B cell (primary cell): ENCODE measurements around the gene PLEKHH1. TPM values are rescaled to one million over a fixed set of nuclear protein-coding genes. Genes with fewer than 3 reads are reported as not detected.

ENCODE experiments used
- ATAC-seq: fragments of 200-7000 bp; cut with Tn5 transposase; one replicate; pipeline ENCODE4 v1.10.0; 2021; ENCODE audit warnings: low read depth, mild to moderate bottlenecking, moderate number of reproducible peaks, moderate library complexity
- CTCF ChIA-PET: fragments of 350-600 bp; sonication (Branson Sonifier 250); formaldehyde crosslinking; loops from one replicate; lab custom pipeline; 2021; ENCODE audit warnings: antibody characterized with exemption, inconsistent platforms; lab: Charles Lee
- POLR2A ChIA-PET: fragments of 350-600 bp; sonication (Branson Sonifier 250); formaldehyde crosslinking; loops from one replicate; lab custom pipeline; 2021; ENCODE audit warnings: antibody characterized with exemption; lab: Charles Lee
- DNase-seq: peaks from one replicate; pipeline ENCODE4 v3.0.0; 2013
- H2AFZ ChIP-seq: 2 replicates; pipeline ENCODE4 v1.6.1; 2012; ENCODE audit warnings: mild to moderate bottlenecking, low read depth, low read length; ENCODE audit not compliant: insufficient read depth, poor library complexity, severe bottlenecking
- H3K27ac ChIP-seq, 2 donors: 1 replicate in 1 of 2; 2 replicates in 1 of 2; pipeline ENCODE4 v1.5.1; 2012 to 2013; ENCODE audit warnings: low read length in 2 of 2, mild to moderate bottlenecking in 2 of 2, moderate library complexity in 1 of 2
- H3K27me3 ChIP-seq, 4 experiments: fragments of 200-600 bp in 1 of 4; sonication (generic) in 1 of 4; replicated peaks in 1 of 4; 1 replicate in 2 of 4; 2 replicates in 2 of 4; pipeline versions ENCODE4 v1.6.1 to v1.7.0; 2013 to 2016; ENCODE audit warnings: low read length in 3 of 4, mild to moderate bottlenecking in 2 of 4, mixed read lengths in 1 of 4, moderate library complexity in 1 of 4; ENCODE audit not compliant: insufficient read depth in 4 of 4, control insufficient read depth in 3 of 4; ENCODE audit errors: control extremely low read depth in 1 of 4
- H3K36me3 ChIP-seq, 2 experiments: replicated peaks in 1 of 2; 1 replicate in 1 of 2; 2 replicates in 1 of 2; pipeline versions ENCODE4 v1.6.1 to v1.7.1; 2013; ENCODE audit warnings: low read length in 1 of 2; ENCODE audit not compliant: insufficient read depth in 2 of 2, control insufficient read depth in 1 of 2; ENCODE audit errors: control extremely low read depth in 1 of 2, extremely low read depth in 1 of 2
- H3K4me1 ChIP-seq, 2 donors: fragments of 200-600 bp in 1 of 2; sonication (generic) in 1 of 2; 1 replicate in 1 of 2; 2 replicates in 1 of 2; pipeline versions ENCODE4 v1.5.1 to v1.6.1; 2013 to 2017; ENCODE audit warnings: low read length in 2 of 2; ENCODE audit not compliant: control insufficient read depth in 2 of 2, insufficient read depth in 2 of 2
- H3K4me2 ChIP-seq: replicated peaks from 2 replicates; pipeline ENCODE3; 2012; ENCODE audit warnings: mild to moderate bottlenecking, low read depth, low read length; ENCODE audit not compliant: poor library complexity, severe bottlenecking
- H3K4me3 ChIP-seq, 5 experiments: fragments of 200-600 bp in 1 of 5; sonication (generic) in 1 of 5; 1 replicate in 3 of 5; 2 replicates in 2 of 5; pipeline versions ENCODE4 v1.5.1 to v1.7.0; 2011 to 2016; ENCODE audit warnings: low read length in 4 of 5, mild to moderate bottlenecking in 4 of 5, low read depth in 2 of 5, control low read depth in 1 of 5, moderate library complexity in 1 of 5; ENCODE audit not compliant: insufficient read depth in 1 of 5; ENCODE audit errors: control extremely low read depth in 1 of 5, extremely low read depth in 1 of 5
- H3K79me2 ChIP-seq: fragments of 200-600 bp; sonication (generic); one replicate; pipeline ENCODE4 v1.6.0; 2016; ENCODE audit warnings: low read length; ENCODE audit not compliant: control insufficient read depth, insufficient read depth
- H3K9ac ChIP-seq: fragments of 200-600 bp; sonication (generic); 2 replicates; pipeline ENCODE4 v1.6.1; 2017; ENCODE audit warnings: mild to moderate bottlenecking, low read length, moderate library complexity
- H3K9me3 ChIP-seq, 3 donors: one replicate each; pipeline versions ENCODE4 v1.6.1 to v1.7.1; 2013; ENCODE audit warnings: low read length in 2 of 3; ENCODE audit not compliant: control insufficient read depth in 2 of 3, insufficient read depth in 1 of 3; ENCODE audit errors: control extremely low read depth in 1 of 3
- H4K20me1 ChIP-seq: 2 replicates; pipeline ENCODE4 v1.6.0; 2012; ENCODE audit warnings: mild to moderate bottlenecking, low read length; ENCODE audit not compliant: insufficient read depth, control insufficient read depth, poor library complexity, severe bottlenecking
- H3K27ac Mint-ChIP-seq: one replicate; pipeline ENCODE4 v1.8.0; 2021; ENCODE audit warnings: mixed read lengths
- H3K27me3 Mint-ChIP-seq: one replicate; pipeline ENCODE4 v1.8.0; 2021; ENCODE audit warnings: mixed read lengths
- H3K4me1 Mint-ChIP-seq: one replicate; pipeline ENCODE4 v1.8.0; 2021; ENCODE audit warnings: mixed read lengths
- H3K4me3 Mint-ChIP-seq: one replicate; pipeline ENCODE4 v1.8.0; 2021; ENCODE audit warnings: mixed read lengths
- H3K9me3 Mint-ChIP-seq: one replicate; pipeline ENCODE4 v1.8.0; 2022; ENCODE audit warnings: mixed read lengths; ENCODE audit not compliant: insufficient read depth
- EZH2 ChIP-seq: IDR thresholded peaks from 2 replicates; pipeline ENCODE4 v1.6.1; 2012; ENCODE audit warnings: borderline replicate concordance, low read depth, mild to moderate bottlenecking, moderate library complexity, low read length; ENCODE audit not compliant: insufficient read depth, poor library complexity, severe bottlenecking
- WGBS: methylation state at CpG from one replicate; pipeline ENCODE4 v1.1.5; 2013; ENCODE audit warnings: missing lambda C conversion rate; ENCODE audit not compliant: insufficient coverage; 5-methylcytosine and 5-hydroxymethylcytosine counted together
- intact Hi-C: fragments of 100-400 bp; cut with micrococcal nuclease; formaldehyde crosslinking; loops from one replicate; pipeline ENCODE4 v1.10.0; 2022
- polyA plus RNA-seq: library from polyadenylated mRNA; depleted of rRNA; stranded (reverse); fragments of >200 nt; gene quantifications from 2 replicates; pipeline ENCODE4 v1.2.3, GENCODE V29; 2012
- total RNA-seq, 2 donors: library from RNA; stranded (reverse); fragments of 120-200 nt in 1 of 2; gene quantifications; 1 replicate in 1 of 2; 2 replicates in 1 of 2; pipeline versions ENCODE4 v1.2.3 to v1.2.4, GENCODE V29; 2013 to 2022
- TF ChIP-seq, protein P1 (sequence below): fragments of 200-600 bp; IDR thresholded peaks from one replicate; pipeline ENCODE4 v1.8.0; 2022; ENCODE audit warnings: antibody characterized with exemption, mild to moderate bottlenecking

Gene PLEKHH1
- total and polyA plus RNA-seq, 2 donors (not counting 1 experiment from before 2014, with no cell fraction given) = 0.17 to 0.37 TPM

- no peak overlapping the region for H3K4me3 ChIP-seq
- H3K36me3 ChIP-seq = no peaks in the 10 kb centered on the region
- no peaks in the 10 kb centered on the region for H3K27me3 ChIP-seq
- POLR2A ChIA-PET = no interaction called here
- ATAC-seq (no peak), DNase-seq (no peak)
- Mint-ChIP-seq H3K27me3 (no peaks in the 10 kb centered on the region), H3K4me1 (peaks cover 33% of the 10 kb centered on the region), H3K4me3 (no peak overlapping the region), H3K27ac (peak overlapping the region; percentile 29), H3K9me3 (no peaks in the 10 kb centered on the region)
- H3K9me3 ChIP-seq = no peaks in the 10 kb centered on the region
- H3K9ac ChIP-seq = no peak overlapping the region
- no peaks in the 10 kb centered on the region for H4K20me1 ChIP-seq
- no peak overlapping the region for H2AFZ ChIP-seq
- H3K4me2 ChIP-seq = no peak overlapping the region
- intact Hi-C loops = no loop called here
- H3K4me1 ChIP-seq = peaks cover 20 to 22% of the 10 kb centered on the region in 2 donors
- H3K27ac ChIP-seq = no peak overlapping the region
- CTCF ChIA-PET = interaction anchor here (3.0 to 4.0 kb wide), 2 partner anchors 17 to 83 kb away, joined by 14 to 16 read pairs; no protein-coding TSS in a partner anchor
- no peaks in the 10 kb centered on the region for H3K79me2 ChIP-seq
- no peak for TF ChIP-seq EZH2
- TF ChIP-seq, protein P1, sequence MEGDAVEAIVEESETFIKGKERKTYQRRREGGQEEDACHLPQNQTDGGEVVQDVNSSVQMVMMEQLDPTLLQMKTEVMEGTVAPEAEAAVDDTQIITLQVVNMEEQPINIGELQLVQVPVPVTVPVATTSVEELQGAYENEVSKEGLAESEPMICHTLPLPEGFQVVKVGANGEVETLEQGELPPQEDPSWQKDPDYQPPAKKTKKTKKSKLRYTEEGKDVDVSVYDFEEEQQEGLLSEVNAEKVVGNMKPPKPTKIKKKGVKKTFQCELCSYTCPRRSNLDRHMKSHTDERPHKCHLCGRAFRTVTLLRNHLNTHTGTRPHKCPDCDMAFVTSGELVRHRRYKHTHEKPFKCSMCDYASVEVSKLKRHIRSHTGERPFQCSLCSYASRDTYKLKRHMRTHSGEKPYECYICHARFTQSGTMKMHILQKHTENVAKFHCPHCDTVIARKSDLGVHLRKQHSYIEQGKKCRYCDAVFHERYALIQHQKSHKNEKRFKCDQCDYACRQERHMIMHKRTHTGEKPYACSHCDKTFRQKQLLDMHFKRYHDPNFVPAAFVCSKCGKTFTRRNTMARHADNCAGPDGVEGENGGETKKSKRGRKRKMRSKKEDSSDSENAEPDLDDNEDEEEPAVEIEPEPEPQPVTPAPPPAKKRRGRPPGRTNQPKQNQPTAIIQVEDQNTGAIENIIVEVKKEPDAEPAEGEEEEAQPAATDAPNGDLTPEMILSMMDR = no peak
- 100% methylated on average over 2 of the region's 2 CpGs for WGBS
Measured at GRCh38 chr14:67510121-67510520, 23.0 kb upstream of the PLEKHH1 start.

- H3K4me1 Mint-ChIP-seq = peaks cover 37% of the 10 kb centered on the region
- no peaks in the 10 kb centered on the region for H3K27me3 Mint-ChIP-seq
- ChIA-PET POLR2A (no interaction called here), CTCF (interaction anchor here (1.8 to 4.0 kb wide), 3 partner anchors 16 to 84 kb away, joined by 8 to 16 read pairs (median 14); no protein-coding TSS in a partner anchor)
- Histone ChIP-seq H3K27me3 (no peaks in the 10 kb centered on the region), H3K4me3 (no peak overlapping the region), H2AFZ (no peak overlapping the region), H3K9ac (no peak overlapping the region), H4K20me1 (no peaks in the 10 kb centered on the region), H3K9me3 (no peaks in the 10 kb centered on the region), H3K36me3 (no peaks in the 10 kb centered on the region), H3K27ac (no peak overlapping the region), H3K4me2 (no peak overlapping the region), H3K4me1 (peaks cover 24 to 26% of the 10 kb centered on the region in 2 donors), H3K79me2 (no peaks in the 10 kb centered on the region)
- no peak overlapping the region for H3K4me3 Mint-ChIP-seq
- WGBS = 100% methylated on average over 2 of the region's 3 CpGs
- H3K9me3 Mint-ChIP-seq = no peaks in the 10 kb centered on the region
- intact Hi-C loops = no loop called here
- peak overlapping the region; percentile 29 for H3K27ac Mint-ChIP-seq
- no peak for TF ChIP-seq EZH2
- TF ChIP-seq, protein P1 = no peak
- DNase-seq (no peak), ATAC-seq (no peak)
Measured at GRCh38 chr14:67510836-67511235, 22.3 kb upstream of the PLEKHH1 start.
